OCI-LY7 (cell line): ENCODE measurements around the gene ARRDC2.
"Not testable (repeated sequence)": the region's sequence is repeated elsewhere in the genome, so short reads cannot be mapped to it uniquely, and the experiment has no call there.

Experiments used
- EZH2phosphoT487 ChIP-seq: fragments of 200-600 bp; sonication (generic); IDR thresholded peaks from 2 replicates; pipeline ENCODE4 v1.6.1; 2018; ENCODE audit warnings: low read depth, borderline replicate concordance, mild to moderate bottlenecking, mixed run types, antibody characterized with exemption, low read length, moderate library complexity, mixed read lengths
- TF ChIP-seq, protein P1 (sequence below): fragments of 200-600 bp; sonication (generic); conservative IDR thresholded peaks from 2 replicates; pipeline ENCODE4 v1.5.1; 2014; ENCODE audit warnings: mild to moderate bottlenecking, antibody characterized with exemption, low read length, moderate library complexity, mixed read lengths

DNA sequence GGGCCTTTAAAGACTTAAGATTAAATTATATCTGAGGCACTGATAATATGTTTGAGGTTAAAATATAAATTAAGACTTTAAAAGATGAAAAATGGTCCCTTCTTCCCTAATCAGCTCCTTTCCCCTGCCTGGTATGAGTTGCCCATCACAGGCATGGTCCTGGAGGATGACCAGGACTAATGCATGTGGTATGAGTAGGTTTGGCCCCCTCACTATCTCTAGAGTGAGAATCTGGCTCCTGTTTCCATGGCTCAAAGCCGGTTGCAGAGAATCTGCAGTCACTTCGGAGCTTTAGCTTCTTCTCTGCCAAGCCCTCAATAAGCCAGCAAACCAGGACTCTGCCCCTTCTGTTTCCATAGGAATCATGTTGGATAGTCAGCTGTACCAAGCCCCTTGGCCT is 24.1 kb downstream of the ARRDC2 start:
- TF ChIP-seq, protein P1, sequence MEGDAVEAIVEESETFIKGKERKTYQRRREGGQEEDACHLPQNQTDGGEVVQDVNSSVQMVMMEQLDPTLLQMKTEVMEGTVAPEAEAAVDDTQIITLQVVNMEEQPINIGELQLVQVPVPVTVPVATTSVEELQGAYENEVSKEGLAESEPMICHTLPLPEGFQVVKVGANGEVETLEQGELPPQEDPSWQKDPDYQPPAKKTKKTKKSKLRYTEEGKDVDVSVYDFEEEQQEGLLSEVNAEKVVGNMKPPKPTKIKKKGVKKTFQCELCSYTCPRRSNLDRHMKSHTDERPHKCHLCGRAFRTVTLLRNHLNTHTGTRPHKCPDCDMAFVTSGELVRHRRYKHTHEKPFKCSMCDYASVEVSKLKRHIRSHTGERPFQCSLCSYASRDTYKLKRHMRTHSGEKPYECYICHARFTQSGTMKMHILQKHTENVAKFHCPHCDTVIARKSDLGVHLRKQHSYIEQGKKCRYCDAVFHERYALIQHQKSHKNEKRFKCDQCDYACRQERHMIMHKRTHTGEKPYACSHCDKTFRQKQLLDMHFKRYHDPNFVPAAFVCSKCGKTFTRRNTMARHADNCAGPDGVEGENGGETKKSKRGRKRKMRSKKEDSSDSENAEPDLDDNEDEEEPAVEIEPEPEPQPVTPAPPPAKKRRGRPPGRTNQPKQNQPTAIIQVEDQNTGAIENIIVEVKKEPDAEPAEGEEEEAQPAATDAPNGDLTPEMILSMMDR: not testable (repeated sequence)
- TF ChIP-seq EZH2phosphoT487: not testable (repeated sequence)
